HEK293T (cell line): Measurements from ENCODE around the gene SPDYC.

Source experiments
- CTCF ChIA-PET: fragments of 350-600 bp; formaldehyde crosslinking; extraction: SDS; loops from one replicate; lab custom pipeline; 2021; ENCODE audit warnings: antibody characterized with exemption, inconsistent platforms; lab: Yijun Ruan, JAX
- POLR2A ChIA-PET: fragments of 350-600 bp; formaldehyde crosslinking; extraction: SDS; loops from one replicate; lab custom pipeline; 2020; ENCODE audit warnings: antibody characterized with exemption, inconsistent platforms; lab: Yijun Ruan, JAX
- DNase-seq: peaks from one replicate; pipeline ENCODE4 v3.0.0; 2012; ENCODE audit warnings: mixed read lengths; ENCODE audit errors: extremely low spot score
- ARNT ChIP-seq: fragments of 450-650 bp; IDR thresholded peaks from 2 replicates; pipeline ENCODE4 v1.6.1; 2017; ENCODE audit warnings: mild to moderate bottlenecking
- BHLHE40 ChIP-seq: fragments of 450-650 bp; IDR thresholded peaks from 2 replicates; pipeline ENCODE4 v1.6.1; 2016; ENCODE audit warnings: mild to moderate bottlenecking, moderate library complexity, borderline replicate concordance
- CTBP1 ChIP-seq: fragments of 450-650 bp; IDR thresholded peaks from 2 replicates; pipeline ENCODE4 v1.6.1; 2016; ENCODE audit warnings: borderline replicate concordance
- ELF4 ChIP-seq: fragments of 450-650 bp; IDR thresholded peaks from 2 replicates; pipeline ENCODE4 v1.6.1; 2017; ENCODE audit warnings: antibody characterized with exemption
- FOXA1 ChIP-seq: fragments of 450-650 bp; IDR thresholded peaks from 2 replicates; pipeline ENCODE4 v1.6.1; 2016; ENCODE audit warnings: mild to moderate bottlenecking
- FOXK2 ChIP-seq: fragments of 450-650 bp; IDR thresholded peaks from 2 replicates; pipeline ENCODE4 v1.6.1; 2016; ENCODE audit warnings: mild to moderate bottlenecking
- FOXM1 ChIP-seq: fragments of 450-650 bp; IDR thresholded peaks from 2 replicates; pipeline ENCODE4 v1.6.1; 2017; ENCODE audit warnings: mild to moderate bottlenecking, borderline replicate concordance
- HDGF ChIP-seq: fragments of 450-650 bp; IDR thresholded peaks from 2 replicates; pipeline ENCODE4 v1.6.1; 2017; ENCODE audit warnings: antibody characterized with exemption, borderline replicate concordance
- L3MBTL2 ChIP-seq: fragments of 450-650 bp; conservative IDR thresholded peaks from 2 replicates; pipeline ENCODE4 v1.6.1; 2016; ENCODE audit warnings: mild to moderate bottlenecking
- LEF1 ChIP-seq: fragments of 450-650 bp; IDR thresholded peaks from 2 replicates; pipeline ENCODE4 v1.6.1; 2017; ENCODE audit warnings: mild to moderate bottlenecking, borderline replicate concordance
- NFRKB ChIP-seq: fragments of 450-650 bp; IDR thresholded peaks from 2 replicates; pipeline ENCODE4 v1.6.1; 2016; ENCODE audit warnings: mild to moderate bottlenecking, moderate library complexity
- PKNOX1 ChIP-seq: fragments of 450-650 bp; IDR thresholded peaks from 2 replicates; pipeline ENCODE4 v1.6.1; 2016
- SP1 ChIP-seq: fragments of 450-650 bp; IDR thresholded peaks from 2 replicates; pipeline ENCODE4 v1.6.1; 2017
- SUZ12 ChIP-seq: fragments of 450-650 bp; IDR thresholded peaks from 2 replicates; pipeline ENCODE4 v1.6.1; 2016; ENCODE audit warnings: mild to moderate bottlenecking
- TARDBP ChIP-seq: fragments of 450-650 bp; IDR thresholded peaks from 2 replicates; pipeline ENCODE4 v1.6.1; 2016
- ZNF384 ChIP-seq: fragments of 450-650 bp; IDR thresholded peaks from 2 replicates; pipeline ENCODE4 v1.6.1; 2016

Gene SPDYC

GRCh38 chr11:65125197-65126056 lies 44.6 kb upstream of the SPDYC start:
- ChIA-PET POLR2A (interaction anchor here (3.7 kb wide), 1 partner anchor 10 kb away, joined by 21 read pairs; no protein-coding TSS in a partner anchor), CTCF (no interaction called here)
- no peak for DNase-seq
- TF ChIP-seq ELF4 (no peak), SP1 (no peak), NFRKB (no peak), FOXK2 (no peak), ARNT (no peak), TARDBP (no peak), PKNOX1 (no peak), HDGF (no peak), ZNF384 (no peak), SUZ12 (no peak), BHLHE40 (no peak), FOXA1 (no peak), LEF1 (no peak)

GRCh38 chr11:65126624-65127274 lies 43.3 kb upstream of the SPDYC start:
- CTCF ChIA-PET = no interaction called here
- no peak for DNase-seq
- POLR2A ChIA-PET = interaction anchor here (3.7 kb wide), 1 partner anchor 9 kb away, joined by 21 read pairs; no protein-coding TSS in a partner anchor

DNA sequence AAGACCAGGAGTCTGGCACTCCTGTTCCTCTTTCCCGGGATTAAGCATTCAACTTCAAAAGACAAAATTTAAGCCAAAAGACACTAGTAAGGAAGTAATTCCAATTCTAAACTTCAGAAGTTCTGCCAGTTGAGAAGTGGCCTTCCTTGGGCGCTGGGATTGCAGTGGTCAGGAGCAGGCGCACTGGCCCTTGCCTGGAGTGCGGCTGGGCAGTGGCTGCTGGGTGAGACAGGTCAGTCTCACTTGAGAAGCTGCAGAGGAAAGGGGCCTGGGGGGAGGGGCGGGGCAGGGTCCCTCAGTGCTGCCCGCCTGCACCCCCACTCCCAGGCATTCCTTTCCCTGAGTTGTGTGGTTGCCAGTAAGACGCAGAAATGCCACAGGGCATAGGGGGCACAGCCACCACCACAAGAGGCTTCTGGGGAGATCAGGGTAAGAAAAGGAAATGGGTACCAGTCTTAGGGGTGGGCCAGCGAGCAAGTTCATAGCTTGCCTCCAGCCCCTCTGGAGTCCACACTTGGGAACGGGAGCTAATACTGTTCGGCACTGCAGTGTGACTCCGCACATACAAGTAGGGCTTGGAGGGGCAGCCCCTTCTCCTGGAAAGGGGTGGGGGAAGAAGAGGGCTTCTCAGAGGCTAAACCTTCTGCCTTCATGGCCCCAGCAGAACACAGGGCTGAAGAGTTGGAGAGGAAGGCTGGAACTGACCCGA lies 42.4 kb upstream of the SPDYC start:
- DNase-seq = no peak
- ChIA-PET POLR2A (interaction anchor here (0.8 to 3.7 kb wide), 3 partner anchors 8 to 54 kb away, joined by 3 to 21 read pairs (median 6); partner anchors contain the start of genes CAPN1 and ZNHIT2), CTCF (interaction anchor here (0.6 kb wide), 1 partner anchor 80 kb away, joined by 3 read pairs; no protein-coding TSS in a partner anchor)
- no peak for TF ChIP-seq TARDBP

More at GRCh38 chr11:65126624-65127274, 43.3 kb upstream of the SPDYC start:
- no peak for TF ChIP-seq ELF4
- TF ChIP-seq PKNOX1 = no peak
- no peak for TF ChIP-seq BHLHE40
- TF ChIP-seq LEF1 = no peak
- no peak for TF ChIP-seq FOXK2
- TF ChIP-seq NFRKB = no peak
- no peak for TF ChIP-seq FOXA1
- TF ChIP-seq L3MBTL2 = no peak

GRCh38 chr11:65128182-65129145 lies 41.6 kb upstream of the SPDYC start:
- CTCF ChIA-PET = interaction anchor here (0.6 kb wide), 1 partner anchor 79 kb away, joined by 3 read pairs; no protein-coding TSS in a partner anchor
- POLR2A ChIA-PET = interaction anchor here (0.7 to 1.5 kb wide), 6 partner anchors 9 to 134 kb away, joined by 3 to 7 read pairs (median 4); partner anchors contain the start of genes CAPN1, POLA2, TM7SF2 and ZNHIT2
- no peak for DNase-seq
- TF ChIP-seq LEF1 (no peak), SUZ12 (no peak), FOXA1 (no peak), CTBP1 (no peak), HDGF (no peak), SP1 (no peak), FOXK2 (no peak), BHLHE40 (no peak), ZNF384 (no peak), FOXM1 (no peak), NFRKB (no peak), ARNT (no peak), ELF4 (no peak), PKNOX1 (no peak), TARDBP (no peak), L3MBTL2 (no peak)
